Upper lobe of left lung (tissue), 6 donors: ENCODE measurements around the gene POLG2. TPM values are rescaled to one million over a fixed set of nuclear protein-coding genes. Genes with fewer than 3 reads are reported as not detected.
"Not testable (repeated sequence)": the region's sequence is repeated elsewhere in the genome, so short reads cannot be mapped to it uniquely, and the experiment has no call there.

Source experiments
- ATAC-seq, 2 donors: fragments of 200-7000 bp; cut with Tn5 transposase; one replicate each; pipeline ENCODE4 v1.9.1; 2022; ENCODE audit warnings: mild to moderate bottlenecking in 2 of 2, moderate library complexity in 2 of 2; ENCODE audit not compliant: low FRiP score in 2 of 2
- DNase-seq, 2 donors: peaks; one replicate each; pipeline ENCODE4 v3.0.0-alpha.2; 2019 to 2020
- H3K27ac ChIP-seq, 4 donors: fragments of 200-600 bp; sonication (generic); one replicate each; pipeline ENCODE4 v1.5.1; 2016 to 2019
- H3K27me3 ChIP-seq, 4 donors: fragments of 200-600 bp; sonication (generic); one replicate each; pipeline ENCODE4 v1.5.1; 2017 to 2019
- H3K36me3 ChIP-seq, 4 donors: fragments of 200-600 bp; sonication (generic); one replicate each; pipeline ENCODE4 v1.5.1; 2016 to 2019
- H3K4me1 ChIP-seq, 4 donors: fragments of 200-600 bp; sonication (generic); one replicate each; pipeline ENCODE4 v1.5.1; 2018 to 2019
- H3K4me3 ChIP-seq, 4 donors: fragments of 200-600 bp; sonication (generic); one replicate each; pipeline ENCODE4 v1.5.1; 2017 to 2019; ENCODE audit warnings: mild to moderate bottlenecking in 2 of 4, moderate library complexity in 1 of 4
- H3K9me3 ChIP-seq, 4 donors: fragments of 200-600 bp; sonication (generic); one replicate each; pipeline ENCODE4 v1.5.1; 2018 to 2019
- EP300 ChIP-seq, 4 donors: sonication (generic); formaldehyde crosslinking; IDR thresholded peaks; one replicate each; pipeline ENCODE4 v1.5.1; 2017; ENCODE audit warnings: antibody characterized with exemption in 4 of 4, control low read depth in 2 of 4
- POLR2A ChIP-seq, 4 donors: fragments of 450-650 bp; IDR thresholded peaks; one replicate each; pipeline ENCODE4 v1.5.1; 2016 to 2017; ENCODE audit warnings: antibody characterized with exemption in 4 of 4, mild to moderate bottlenecking in 2 of 4
- POLR2AphosphoS5 ChIP-seq, 2 donors: sonication (generic); formaldehyde crosslinking; IDR thresholded peaks; one replicate each; pipeline ENCODE4 v1.5.1; 2017; ENCODE audit warnings: antibody characterized with exemption in 2 of 2
- WGBS, 2 donors: methylation state at CpG; one replicate each; pipeline ENCODE4 v1.1.5; 2017 to 2018; 5-methylcytosine and 5-hydroxymethylcytosine counted together
- total RNA-seq, 6 donors: library from RNA; depleted of rRNA in 4 of 6; stranded (reverse); fragments of >200 nt in 4 of 6; gene quantifications; one replicate each; pipeline versions ENCODE4 v1.1.0 to v1.2.1, GENCODE V29; 2016 to 2021
- TF ChIP-seq, protein P1 (sequence below), 6 experiments: fragments of 450-650 bp in 4 of 6; fragments of 200-600 bp in 2 of 6; sonication (generic) in 2 of 6; IDR thresholded peaks; one replicate each; pipeline ENCODE4 v1.5.1; 2016 to 2019; ENCODE audit warnings: antibody characterized with exemption in 6 of 6
- donor health status: DM: no; HTN: no; CAD: no; lungs with moderate emphysema.
- donor health status: DM: no; HTN: yes; CAD: no; lungs with severe emphysema.

The POLG2 gene
- total RNA-seq, 6 donors from 2014 or later: 4.1 to 25.2 (median 12.6) TPM

GRCh38 chr17:64441772-64442540 lies 54.9 kb downstream of the POLG2 start:
- no peak overlapping the region for H3K4me3 ChIP-seq
- 39 to 41% methylated on average over 10 of the region's 10 CpGs for WGBS, 2 donors
- peak overlapping the region; percentile 37 to 82 (median 74) for H3K27ac ChIP-seq
- peaks cover 5 to 22% (median 13%) of the 10 kb centered on the region in 4 donors for H3K4me1 ChIP-seq
- TF ChIP-seq POLR2AphosphoS5 (IDR thresholded peaks at IDR 0.05): peak; percentile 10 to 16
- TF ChIP-seq, protein P1, sequence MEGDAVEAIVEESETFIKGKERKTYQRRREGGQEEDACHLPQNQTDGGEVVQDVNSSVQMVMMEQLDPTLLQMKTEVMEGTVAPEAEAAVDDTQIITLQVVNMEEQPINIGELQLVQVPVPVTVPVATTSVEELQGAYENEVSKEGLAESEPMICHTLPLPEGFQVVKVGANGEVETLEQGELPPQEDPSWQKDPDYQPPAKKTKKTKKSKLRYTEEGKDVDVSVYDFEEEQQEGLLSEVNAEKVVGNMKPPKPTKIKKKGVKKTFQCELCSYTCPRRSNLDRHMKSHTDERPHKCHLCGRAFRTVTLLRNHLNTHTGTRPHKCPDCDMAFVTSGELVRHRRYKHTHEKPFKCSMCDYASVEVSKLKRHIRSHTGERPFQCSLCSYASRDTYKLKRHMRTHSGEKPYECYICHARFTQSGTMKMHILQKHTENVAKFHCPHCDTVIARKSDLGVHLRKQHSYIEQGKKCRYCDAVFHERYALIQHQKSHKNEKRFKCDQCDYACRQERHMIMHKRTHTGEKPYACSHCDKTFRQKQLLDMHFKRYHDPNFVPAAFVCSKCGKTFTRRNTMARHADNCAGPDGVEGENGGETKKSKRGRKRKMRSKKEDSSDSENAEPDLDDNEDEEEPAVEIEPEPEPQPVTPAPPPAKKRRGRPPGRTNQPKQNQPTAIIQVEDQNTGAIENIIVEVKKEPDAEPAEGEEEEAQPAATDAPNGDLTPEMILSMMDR (IDR thresholded peaks at IDR 0.05): no peak
- TF ChIP-seq POLR2A (IDR thresholded peaks at IDR 0.05): no peak
- no peaks in the 10 kb centered on the region for H3K36me3 ChIP-seq
- ATAC-seq: peak; percentile 67 to 90
- peaks cover 10 to 26% (median 17%) of the 10 kb centered on the region in 4 donors for H3K9me3 ChIP-seq
- H3K27me3 ChIP-seq: no peaks in the 10 kb centered on the region
- peak in 1 of 2 donors; percentile 65 for DNase-seq

- no peak for DNase-seq
- Histone ChIP-seq H3K27me3 (no peaks in the 10 kb centered on the region), H3K27ac (no peak overlapping the region), H3K4me3 (no peak overlapping the region), H3K4me1 (peaks cover 5 to 22% (median 13%) of the 10 kb centered on the region in 4 donors), H3K36me3 (no peaks in the 10 kb centered on the region), H3K9me3 (peaks cover 10 to 26% (median 17%) of the 10 kb centered on the region in 4 donors)
- WGBS, 2 donors: 65 to 85% methylated on average over 2 of the region's 2 CpGs
- TF ChIP-seq POLR2AphosphoS5 (IDR thresholded peaks at IDR 0.05) (no peak), POLR2A (IDR thresholded peaks at IDR 0.05) (no peak), EP300 (IDR thresholded peaks at IDR 0.05) (no peak)
- TF ChIP-seq, protein P1 (IDR thresholded peaks at IDR 0.05): no peak
- ATAC-seq: no peak
These were observed 56.9 kb downstream of the POLG2 start for GRCh38 chr17:64439956-64440355.

DNA sequence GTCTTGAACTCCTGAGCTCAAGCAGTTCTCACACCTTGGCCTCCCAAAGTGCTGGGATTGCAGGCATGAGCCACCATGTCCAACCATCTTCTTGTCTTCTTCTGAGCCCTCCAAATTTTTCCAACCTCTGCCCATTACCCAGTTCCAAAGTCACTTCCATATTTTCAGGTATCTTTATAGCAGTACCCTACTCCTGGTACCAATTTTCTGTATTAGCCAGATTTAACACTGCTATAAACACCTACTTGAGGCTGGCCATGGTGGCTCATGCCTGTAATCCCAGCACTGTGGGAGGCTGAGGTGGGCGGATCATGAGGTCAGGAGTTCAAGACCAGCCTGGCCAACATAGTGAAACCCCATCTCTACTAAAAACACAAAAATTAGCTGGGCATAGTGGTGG lies 57.3 kb downstream of the POLG2 start:
- not testable (repeated sequence) for DNase-seq, H3K27me3 ChIP-seq, H3K36me3 ChIP-seq, ATAC-seq, H3K27ac ChIP-seq, H3K4me3 ChIP-seq
- WGBS, 2 donors: 100% methylated on average over 1 of the region's 1 CpG
- Histone ChIP-seq H3K9me3 (peaks cover 10 to 26% (median 17%) of the 10 kb centered on the region in 4 donors), H3K4me1 (peaks cover 5 to 22% (median 13%) of the 10 kb centered on the region in 4 donors)

DNA sequence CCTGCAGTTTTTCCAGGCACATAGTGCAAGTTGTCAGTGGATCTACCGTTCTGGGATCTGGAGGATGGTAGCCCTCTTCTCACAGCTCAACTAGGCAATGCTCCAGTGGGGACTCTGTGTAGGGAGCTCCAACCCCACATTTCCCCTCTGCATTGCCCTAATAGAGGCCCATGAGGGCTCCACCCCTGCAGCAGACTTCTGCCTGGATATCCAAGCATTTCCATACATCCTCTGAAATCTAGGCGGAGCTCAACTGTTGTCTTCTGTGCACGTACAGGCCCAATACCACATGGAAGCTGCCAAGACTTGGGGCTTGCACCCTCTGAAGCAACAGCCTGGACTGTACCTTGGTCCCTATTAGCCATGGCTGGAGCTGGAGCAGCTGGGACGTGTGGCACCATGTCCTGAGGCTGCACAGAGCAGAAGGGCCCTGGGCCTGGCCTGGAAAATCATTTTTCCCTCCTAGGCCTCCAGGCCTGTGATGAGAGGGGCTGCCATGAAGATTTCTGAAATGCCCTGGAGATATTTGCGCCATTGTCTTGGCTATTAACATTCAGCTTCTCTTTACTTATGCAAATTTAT lies 58.8 kb downstream of the POLG2 start:
- Histone ChIP-seq H3K36me3 (no peaks in the 10 kb centered on the region), H3K4me3 (no peak overlapping the region), H3K9me3 (peaks cover 10 to 26% (median 17%) of the 10 kb centered on the region in 4 donors), H3K27ac (no peak overlapping the region), H3K27me3 (no peaks in the 10 kb centered on the region), H3K4me1 (peaks cover 4 to 20% (median 9%) of the 10 kb centered on the region in 4 donors)
- 92 to 97% methylated on average over 5 of the region's 5 CpGs for WGBS, 2 donors
- no peak for TF ChIP-seq POLR2A (IDR thresholded peaks at IDR 0.05)
- TF ChIP-seq, protein P1 (IDR thresholded peaks at IDR 0.05): no peak
- no peak for TF ChIP-seq POLR2AphosphoS5 (IDR thresholded peaks at IDR 0.05)
- TF ChIP-seq EP300 (IDR thresholded peaks at IDR 0.05): no peak
- ATAC-seq: no peak
- no peak for DNase-seq

GRCh38 chr17:64431534-64431933 lies 65.3 kb downstream of the POLG2 start:
- 83 to 89% methylated on average over 6 of the region's 6 CpGs for WGBS, 2 donors
- no peak overlapping the region for H3K27ac ChIP-seq
- ATAC-seq (peak in 1 of 2 donors; percentile 34), DNase-seq (no peak)
- H3K27me3 ChIP-seq: no peaks in the 10 kb centered on the region
- no peaks in the 10 kb centered on the region for H3K9me3 ChIP-seq
- TF ChIP-seq, protein P1 (IDR thresholded peaks at IDR 0.05): no peak
- TF ChIP-seq POLR2A (IDR thresholded peaks at IDR 0.05) (no peak), POLR2AphosphoS5 (IDR thresholded peaks at IDR 0.05) (no peak), EP300 (IDR thresholded peaks at IDR 0.05) (no peak)
- no peak overlapping the region for H3K4me3 ChIP-seq
- H3K4me1 ChIP-seq: no peaks in the 10 kb centered on the region
- no peaks in the 10 kb centered on the region for H3K36me3 ChIP-seq

DNA sequence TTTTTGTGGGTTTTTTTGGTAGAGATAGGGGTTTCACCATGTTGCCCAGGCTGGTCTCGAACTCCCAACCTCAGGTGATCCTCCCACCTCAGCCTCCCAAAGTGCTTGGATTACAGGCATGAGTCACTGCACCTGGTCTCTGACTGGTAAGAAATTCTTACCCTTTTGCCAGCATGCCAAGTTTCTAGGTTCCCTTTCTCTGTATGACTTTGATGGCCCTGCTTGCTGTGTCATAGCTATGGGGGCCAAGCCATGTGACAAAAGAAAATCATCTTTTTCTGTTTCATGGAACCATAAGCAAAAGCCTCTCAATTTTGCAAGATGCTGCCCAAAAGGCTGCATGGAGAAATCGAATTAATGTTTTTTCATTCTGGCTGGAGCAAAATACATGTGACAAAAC lies 66.8 kb downstream of the POLG2 start:
- H3K27me3 ChIP-seq, ATAC-seq, H3K9me3 ChIP-seq, H3K4me3 ChIP-seq, H3K36me3 ChIP-seq, DNase-seq, H3K27ac ChIP-seq, H3K4me1 ChIP-seq: not testable (repeated sequence)
- 81 to 93% methylated on average over 2 of the region's 2 CpGs for WGBS, 2 donors
